ENCODE results near the gene PTPRN2.

GRCh38 chr7:157873664-157874063 is 714.0 kb downstream of the PTPRN2 start:
- TF ChIP-seq CTCF (IDR thresholded peaks at IDR 0.05) (no peak), ZFX (IDR thresholded peaks at IDR 0.05; ENCODE audit: borderline replicate concordance) (no peak)
